Muscle of back (tissue), 11 donors: ENCODE data around the gene BTBD16. TPM values are rescaled to one million over a fixed set of nuclear protein-coding genes. Genes with fewer than 3 reads are reported as not detected.

Source experiments
- DNase-seq, 3 donors: peaks; one replicate each; pipeline versions ENCODE4 v3.0.0 to v3.0.0-alpha.2; 2013
- polyA plus RNA-seq, 10 donors: library from polyadenylated mRNA; unstranded; fragments of 120-200 nt; gene quantifications; one replicate each; pipeline ENCODE4 v1.2.1, GENCODE V29; 2013; ENCODE audit not compliant: insufficient read length in 10 of 10

Gene BTBD16
- polyA plus RNA-seq, 10 donors: 0.07 to 0.43 (median 0.31) TPM; not detected in 5

GRCh38 chr10:122269059-122269687 is 1.9 kb upstream of the BTBD16 start:
- no peak for DNase-seq

GRCh38 chr10:122273966-122274545 is 3.0 kb downstream of the BTBD16 start:
- no peak for DNase-seq

DNA sequence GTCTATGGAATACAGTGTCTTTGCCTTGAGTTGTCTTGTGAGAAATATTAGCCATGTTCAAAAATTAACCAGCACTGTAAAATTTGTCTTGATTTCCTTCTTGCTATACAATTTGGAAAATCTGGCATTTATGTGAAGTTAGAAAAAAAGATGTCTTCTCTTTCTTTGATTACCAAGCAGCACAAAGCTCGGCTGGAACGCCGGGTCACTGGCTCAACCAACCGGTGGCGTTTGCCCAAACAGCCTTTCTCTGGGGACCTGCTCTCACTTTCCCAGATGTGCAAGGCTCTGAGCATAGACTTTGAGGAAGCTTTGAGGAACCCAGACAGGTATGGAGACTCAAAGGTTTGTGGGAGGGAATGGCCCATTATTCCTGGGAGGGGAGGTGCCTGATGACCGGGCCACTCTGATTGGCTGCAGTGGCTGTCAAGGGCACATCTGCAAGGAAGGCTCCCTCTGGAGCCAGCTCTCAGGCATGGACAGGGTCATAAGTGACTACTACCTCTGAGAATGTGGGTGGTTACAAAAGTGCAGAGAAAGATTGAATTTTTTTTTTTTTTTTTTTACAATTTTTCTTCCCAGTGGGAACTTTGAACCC is 5.6 kb downstream of the BTBD16 start:
- DNase-seq: no peak

DNA sequence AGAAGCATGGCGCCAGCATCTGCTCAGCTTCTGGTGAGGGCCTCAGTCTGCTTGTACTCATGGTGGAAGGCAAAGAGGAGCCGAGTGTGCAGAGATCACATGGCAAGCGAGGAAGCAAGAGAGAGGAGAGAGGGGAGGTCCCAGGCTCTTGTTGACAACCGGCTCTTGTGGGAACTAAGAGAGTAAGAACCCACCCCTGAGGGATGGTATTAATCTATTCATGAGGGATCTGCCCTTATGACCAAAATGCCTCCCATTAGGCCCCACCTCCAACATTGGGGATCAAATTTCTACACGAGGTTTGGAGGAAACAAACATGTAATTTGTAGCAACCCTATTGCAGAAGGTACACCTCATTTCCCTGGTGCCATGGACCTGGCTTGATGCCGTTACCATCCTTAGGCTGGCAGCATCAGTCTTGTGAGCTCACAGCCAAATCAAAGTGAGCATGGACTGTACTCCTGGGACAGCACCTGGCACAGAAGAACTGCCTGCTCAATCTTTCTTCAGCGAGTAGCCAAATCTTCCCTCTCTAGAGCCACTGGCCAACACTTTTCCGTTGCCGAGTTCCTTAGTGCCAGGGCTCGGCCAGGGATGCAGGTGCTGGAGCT is 6.5 kb downstream of the BTBD16 start:
- no peak for DNase-seq

- peak in 2 of 3 donors; percentile 49 to 71 for DNase-seq
These were observed 8.6 kb downstream of the BTBD16 start for GRCh38 chr10:122279725-122280141.

DNA sequence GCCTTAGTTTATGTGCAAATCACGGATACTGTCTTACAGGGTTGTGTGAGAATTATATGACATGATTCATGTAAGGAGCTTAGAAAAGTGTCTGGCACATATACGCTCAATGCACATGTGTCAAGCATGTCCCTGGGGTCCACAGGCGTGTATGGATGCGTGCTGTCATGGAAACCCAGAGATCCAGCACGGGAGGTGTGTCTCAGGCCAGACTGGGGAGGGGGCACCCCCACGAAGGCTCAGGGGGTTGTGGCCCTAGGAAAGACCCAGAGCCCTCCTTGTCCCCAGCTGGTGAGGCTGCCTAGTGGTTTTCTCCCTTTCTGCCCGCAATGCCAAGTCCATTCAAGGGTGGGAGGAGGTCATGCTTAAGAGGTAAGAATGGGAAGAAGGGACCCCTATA is 9.1 kb downstream of the BTBD16 start:
- no peak for DNase-seq

- no peak for DNase-seq
These were observed 10.0 kb downstream of the BTBD16 start for GRCh38 chr10:122281018-122281626.

- no peak for DNase-seq
These were observed 10.7 kb downstream of the BTBD16 start for GRCh38 chr10:122281751-122282150.

GRCh38 chr10:122282253-122282671 is 11.2 kb downstream of the BTBD16 start:
- DNase-seq: peak in 1 of 3 donors; percentile 23

- no peak for DNase-seq
These were observed 11.8 kb downstream of the BTBD16 start for GRCh38 chr10:122282909-122283308.

- no peak for DNase-seq
These were observed 14.7 kb downstream of the BTBD16 start for GRCh38 chr10:122285506-122286444.

DNA sequence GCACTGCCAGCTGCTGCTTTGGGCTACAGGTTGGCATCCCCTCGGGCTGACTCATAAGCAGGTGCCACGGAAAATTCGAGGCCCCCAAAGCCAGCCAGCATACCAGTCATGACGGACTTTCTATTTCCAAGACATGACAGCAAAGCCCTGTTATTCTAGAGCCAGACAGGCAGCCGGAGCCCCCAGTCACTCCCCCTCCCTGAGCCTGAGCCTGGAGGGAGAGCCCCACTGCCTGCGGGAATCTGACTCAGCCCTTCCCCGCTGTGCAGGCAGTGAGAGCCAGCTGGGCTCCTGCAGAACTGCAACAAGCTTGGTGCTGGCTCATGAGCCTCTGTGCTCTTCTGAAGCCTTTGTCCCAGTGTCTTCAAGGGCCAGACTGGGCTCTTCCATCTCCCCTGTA is 15.8 kb downstream of the BTBD16 start:
- DNase-seq: peak; percentile 69 to 82 (median 81)

DNA sequence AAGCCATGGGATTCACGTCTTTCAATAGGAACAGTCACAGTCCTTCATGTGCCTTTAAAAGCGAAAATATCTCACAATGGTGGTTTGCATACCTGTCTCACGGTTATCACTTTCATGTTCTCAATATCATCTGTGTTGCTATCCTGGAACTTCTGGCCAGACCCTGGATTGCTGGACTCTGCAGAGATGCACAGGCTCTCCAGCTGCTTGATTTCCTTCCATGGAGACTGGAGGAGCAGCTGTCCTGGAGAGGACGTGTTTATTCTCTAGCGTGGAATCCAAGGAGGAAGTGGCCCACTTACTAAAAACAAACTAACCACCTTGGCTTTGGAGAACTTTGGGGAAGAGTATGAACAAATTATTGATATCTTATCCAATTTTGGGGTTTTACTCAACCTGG is 16.5 kb downstream of the BTBD16 start:
- peak; percentile 52 to 83 (median 65) for DNase-seq

DNA sequence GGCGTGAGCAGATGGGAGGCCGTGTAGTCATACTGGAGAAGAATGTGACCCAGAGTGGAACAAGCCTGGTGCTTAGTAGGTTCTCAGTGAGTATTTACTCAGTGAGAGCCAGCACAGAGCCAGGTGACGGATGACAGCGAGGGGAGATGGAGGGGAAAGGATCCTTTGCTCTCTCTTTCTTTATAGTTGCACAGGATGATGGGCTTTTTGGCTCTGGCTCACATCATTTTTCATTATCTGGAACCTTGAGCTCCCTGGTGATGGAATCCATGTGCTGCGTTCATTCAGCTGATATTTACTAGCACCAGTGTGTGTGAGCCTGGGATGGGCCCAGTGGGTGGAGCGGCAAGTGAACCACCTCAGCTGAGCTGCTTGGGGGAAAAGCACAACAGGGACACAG is 17.2 kb downstream of the BTBD16 start:
- DNase-seq: peak in 1 of 3 donors; percentile 56

GRCh38 chr10:122288917-122289316 is 17.8 kb downstream of the BTBD16 start:
- no peak for DNase-seq

DNA sequence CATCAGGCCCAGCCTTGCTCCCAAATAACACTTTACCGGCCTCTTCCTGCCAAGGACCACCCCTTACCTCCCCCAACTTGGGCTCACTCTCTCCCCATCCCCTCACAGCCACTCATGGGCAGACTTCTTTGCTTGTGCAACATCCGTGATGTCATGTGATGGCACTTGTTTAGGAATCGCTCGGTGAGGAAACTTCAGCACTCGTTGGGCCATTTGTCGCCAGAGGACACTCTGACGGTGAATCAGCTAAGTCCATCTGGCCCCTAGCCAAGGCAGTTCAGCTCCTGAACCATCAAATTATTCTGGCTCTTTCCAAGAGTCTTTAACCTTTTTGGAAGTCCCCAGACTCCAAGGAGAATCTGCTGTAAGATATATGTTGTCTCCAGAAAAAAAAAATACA is 19.2 kb downstream of the BTBD16 start:
- no peak for DNase-seq

DNA sequence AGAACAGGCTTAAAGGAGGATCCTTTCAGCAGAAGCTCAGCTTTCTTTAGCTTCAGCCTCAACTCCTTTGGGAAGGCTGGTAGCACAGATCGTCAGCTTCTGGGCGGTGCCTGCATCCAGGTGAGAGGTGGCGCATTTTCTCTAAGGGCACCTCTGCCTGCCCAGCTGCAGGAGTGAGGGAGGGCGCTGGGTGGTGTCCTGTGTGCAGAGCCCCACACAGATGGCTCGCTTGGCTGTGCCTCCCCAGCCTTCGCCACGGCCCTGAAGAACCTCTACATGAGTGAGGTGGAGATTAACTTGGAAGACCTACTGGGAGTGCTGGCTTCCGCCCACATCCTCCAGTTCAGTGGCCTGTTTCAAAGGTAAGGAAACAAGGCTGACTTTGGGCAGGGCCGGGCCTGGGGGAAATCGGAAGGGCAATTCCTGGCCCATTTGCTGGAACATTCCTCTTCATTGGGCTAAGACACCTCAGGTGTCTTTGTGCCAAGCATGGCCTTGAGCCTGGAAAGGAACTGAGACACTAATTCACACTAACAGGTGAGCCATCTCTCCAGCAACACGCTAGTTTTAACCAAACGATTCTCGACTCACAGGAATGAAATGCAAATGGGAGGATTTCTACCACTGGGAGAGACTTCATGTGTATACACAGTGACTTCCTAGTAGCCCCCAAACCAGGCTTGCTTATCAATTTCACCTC is 19.9 kb downstream of the BTBD16 start:
- no peak for DNase-seq

GRCh38 chr10:122291739-122292138 is 20.6 kb downstream of the BTBD16 start:
- DNase-seq: no peak

DNA sequence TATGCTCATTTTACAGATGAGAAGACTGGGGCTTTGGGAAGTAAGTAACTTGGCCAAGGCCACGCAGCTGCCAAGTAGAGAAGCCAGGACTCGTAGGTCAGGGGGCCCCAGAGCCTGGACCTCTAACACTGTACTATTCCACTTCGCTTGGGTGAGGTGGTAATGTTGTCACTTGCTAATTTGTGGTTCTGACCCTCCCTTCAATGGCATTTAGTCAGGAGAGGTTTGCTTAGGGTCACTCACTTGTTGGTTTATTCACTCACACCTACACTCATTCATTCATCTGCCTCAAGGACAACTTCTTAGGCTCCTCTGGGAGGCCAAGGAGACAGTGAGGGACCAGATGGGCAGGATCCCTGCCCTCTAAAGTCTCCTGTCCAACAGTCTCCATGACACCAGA is 21.3 kb downstream of the BTBD16 start:
- DNase-seq: no peak

- DNase-seq: no peak
These were observed 22.3 kb downstream of the BTBD16 start for GRCh38 chr10:122293156-122293960.
